Loucy (cell line): ENCODE results near the gene ALPK3.

Experiments used
- EZH2phosphoT487 ChIP-seq: fragments of 200-600 bp; IDR thresholded peaks from 2 replicates; pipeline ENCODE4 v1.6.1; 2018; ENCODE audit warnings: antibody characterized with exemption, mild to moderate bottlenecking, moderate library complexity, borderline replicate concordance
- TF ChIP-seq, protein P1 (sequence below): fragments of 200-600 bp; sonication (generic); conservative IDR thresholded peaks from 2 replicates; pipeline ENCODE4 v1.5.1; 2014; ENCODE audit warnings: mild to moderate bottlenecking, antibody characterized with exemption, low read length

DNA sequence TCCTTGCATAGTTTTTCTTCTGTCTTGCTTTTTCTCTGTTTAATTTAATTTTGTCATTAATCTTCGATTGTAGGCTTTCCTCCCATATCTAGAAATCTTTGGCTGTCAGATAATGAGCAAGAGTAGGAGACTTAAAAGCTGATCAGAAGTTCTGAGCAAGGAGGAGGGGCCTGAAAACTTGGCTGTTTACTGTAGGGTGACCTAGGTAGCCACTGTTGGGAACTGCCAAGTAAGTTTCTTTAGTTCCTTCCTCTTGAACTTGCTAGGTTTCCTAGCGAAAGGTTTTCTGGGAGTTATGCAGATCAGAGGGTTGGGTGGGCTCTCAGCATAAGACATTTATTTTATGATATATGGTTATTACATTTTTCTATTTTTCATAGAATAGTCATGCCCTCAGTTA is 14.5 kb downstream of the ALPK3 start:
- TF ChIP-seq, protein P1, sequence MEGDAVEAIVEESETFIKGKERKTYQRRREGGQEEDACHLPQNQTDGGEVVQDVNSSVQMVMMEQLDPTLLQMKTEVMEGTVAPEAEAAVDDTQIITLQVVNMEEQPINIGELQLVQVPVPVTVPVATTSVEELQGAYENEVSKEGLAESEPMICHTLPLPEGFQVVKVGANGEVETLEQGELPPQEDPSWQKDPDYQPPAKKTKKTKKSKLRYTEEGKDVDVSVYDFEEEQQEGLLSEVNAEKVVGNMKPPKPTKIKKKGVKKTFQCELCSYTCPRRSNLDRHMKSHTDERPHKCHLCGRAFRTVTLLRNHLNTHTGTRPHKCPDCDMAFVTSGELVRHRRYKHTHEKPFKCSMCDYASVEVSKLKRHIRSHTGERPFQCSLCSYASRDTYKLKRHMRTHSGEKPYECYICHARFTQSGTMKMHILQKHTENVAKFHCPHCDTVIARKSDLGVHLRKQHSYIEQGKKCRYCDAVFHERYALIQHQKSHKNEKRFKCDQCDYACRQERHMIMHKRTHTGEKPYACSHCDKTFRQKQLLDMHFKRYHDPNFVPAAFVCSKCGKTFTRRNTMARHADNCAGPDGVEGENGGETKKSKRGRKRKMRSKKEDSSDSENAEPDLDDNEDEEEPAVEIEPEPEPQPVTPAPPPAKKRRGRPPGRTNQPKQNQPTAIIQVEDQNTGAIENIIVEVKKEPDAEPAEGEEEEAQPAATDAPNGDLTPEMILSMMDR: no peak
- no peak for TF ChIP-seq EZH2phosphoT487
